Common myeloid progenitor, CD34-positive (primary cell): ENCODE results near the gene C1QTNF2.
"Not testable (repeated sequence)": the region's sequence is repeated elsewhere in the genome, so short reads cannot be mapped to it uniquely, and the experiment has no call there.

Experiments
- CTCF ChIA-PET: fragments of 350-600 bp; sonication (Branson Sonifier 250); formaldehyde crosslinking; loops from one replicate; lab custom pipeline; 2021; ENCODE audit warnings: antibody characterized with exemption; lab: Charles Lee
- POLR2A ChIA-PET: fragments of 350-600 bp; sonication (Branson Sonifier 250); formaldehyde crosslinking; loops from one replicate; lab custom pipeline; 2021; ENCODE audit warnings: antibody characterized with exemption; lab: Charles Lee
- DNase-seq, 3 donors: peaks; one replicate each; pipeline versions ENCODE4 v3.0.0 to v3.0.0-alpha.2; 2013
- H3K27ac ChIP-seq, 2 experiments: 1 replicate in 1 of 2; 2 replicates in 1 of 2; pipeline ENCODE4 v1.7.0; 2013; ENCODE audit warnings: inconsistent platforms in 2 of 2, low read length in 2 of 2, mild to moderate bottlenecking in 2 of 2, low read depth in 1 of 2, moderate library complexity in 1 of 2; ENCODE audit not compliant: severe bottlenecking in 2 of 2, insufficient read depth in 1 of 2, poor library complexity in 1 of 2
- H3K27me3 ChIP-seq, 5 experiments: replicated peaks in 2 of 5; 1 replicate in 3 of 5; 2 replicates in 2 of 5; pipeline versions ENCODE4 v1.6.1 to v1.7.0; 2013; ENCODE audit warnings: low read length in 4 of 5, mild to moderate bottlenecking in 2 of 5, moderate library complexity in 2 of 5, inconsistent platforms in 1 of 5; ENCODE audit not compliant: insufficient read depth in 5 of 5, control insufficient read depth in 4 of 5
- H3K36me3 ChIP-seq, 4 experiments: 1 replicate in 2 of 4; 2 replicates in 2 of 4; pipeline versions ENCODE4 v1.6.1 to v1.7.0; 2013; ENCODE audit warnings: low read length in 3 of 4, control low read depth in 1 of 4, mild to moderate bottlenecking in 1 of 4; ENCODE audit not compliant: control insufficient read depth in 4 of 4, insufficient read depth in 4 of 4
- H3K4me1 ChIP-seq, 4 experiments: 1 replicate in 3 of 4; 2 replicates in 1 of 4; pipeline versions ENCODE4 v1.6.1 to v1.7.1; 2013; ENCODE audit warnings: low read length in 3 of 4, mild to moderate bottlenecking in 3 of 4, control low read depth in 1 of 4, inconsistent platforms in 1 of 4, moderate library complexity in 1 of 4; ENCODE audit not compliant: control insufficient read depth in 4 of 4, insufficient read depth in 4 of 4; ENCODE audit errors: control extremely low read depth in 1 of 4
- H3K4me3 ChIP-seq, 7 experiments: 1 replicate in 4 of 7; 2 replicates in 3 of 7; pipeline versions ENCODE4 v1.5.1 to v1.7.0; 2013; ENCODE audit warnings: mild to moderate bottlenecking in 7 of 7, low read length in 6 of 7, moderate library complexity in 6 of 7, inconsistent platforms in 2 of 7, low read depth in 2 of 7, control low read depth in 1 of 7; ENCODE audit not compliant: insufficient read depth in 4 of 7, control insufficient read depth in 1 of 7; ENCODE audit errors: extremely low read depth in 1 of 7
- H3K9me3 ChIP-seq, 5 experiments: 1 replicate in 4 of 5; 2 replicates in 1 of 5; pipeline versions ENCODE4 v1.6.1 to v1.7.1; 2013; ENCODE audit warnings: low read length in 4 of 5, mild to moderate bottlenecking in 2 of 5, inconsistent platforms in 1 of 5, low read depth in 1 of 5, moderate library complexity in 1 of 5; ENCODE audit not compliant: control insufficient read depth in 4 of 5, insufficient read depth in 2 of 5; ENCODE audit errors: control extremely low read depth in 1 of 5
- WGBS: methylation state at CpG from one replicate; pipeline ENCODE4 v1.1.5; 2013; ENCODE audit not compliant: insufficient coverage; 5-methylcytosine and 5-hydroxymethylcytosine counted together

Gene C1QTNF2

GRCh38 chr5:160334716-160335115, 35.7 kb downstream of the C1QTNF2 start:
- CTCF ChIA-PET, result interaction anchor here (1.2 to 1.3 kb wide), 2 partner anchors 21 to 89 kb away, joined by 3 read pairs; no protein-coding TSS in a partner anchor
- H3K9me3 ChIP-seq, H3K4me3 ChIP-seq, H3K4me1 ChIP-seq, H3K27me3 ChIP-seq, H3K27ac ChIP-seq, H3K36me3 ChIP-seq, DNase-seq: not testable (repeated sequence)
- POLR2A ChIA-PET, result interaction anchor here (0.6 kb wide), 1 partner anchor 24 kb away, joined by 5 read pairs; no protein-coding TSS in a partner anchor
- WGBS, result 100% methylated on average over 1 of the region's 3 CpGs

- no peak overlapping the region for H3K27ac ChIP-seq
- no peaks in the 10 kb centered on the region for H3K27me3 ChIP-seq
- no peaks in the 10 kb centered on the region for H3K36me3 ChIP-seq
- POLR2A ChIA-PET, result no interaction called here
- DNase-seq, result peak in 1 of 3 donors; percentile 3
- 93% methylated on average over 3 of the region's 3 CpGs for WGBS
- H3K9me3 ChIP-seq, result no peaks in the 10 kb centered on the region
- H3K4me3 ChIP-seq, result no peak overlapping the region
- no peaks in the 10 kb centered on the region for H3K4me1 ChIP-seq
- CTCF ChIA-PET, result interaction anchor here (0.6 to 1.8 kb wide), 3 partner anchors 10 to 123 kb away, joined by 3 to 6 read pairs (median 3); no protein-coding TSS in a partner anchor
Observed at GRCh38 chr5:160333721-160334120, 36.7 kb downstream of the C1QTNF2 start.

GRCh38 chr5:160330212-160330611, 40.2 kb downstream of the C1QTNF2 start:
- H3K36me3 ChIP-seq, result no peaks in the 10 kb centered on the region
- H3K9me3 ChIP-seq, result no peaks in the 10 kb centered on the region
- no peak overlapping the region for H3K4me3 ChIP-seq
- ChIA-PET CTCF (interaction anchor here (1.0 to 1.1 kb wide), 2 partner anchors 12 to 131 kb away, joined by 3 read pairs; no protein-coding TSS in a partner anchor), POLR2A (no interaction called here)
- H3K27me3 ChIP-seq, result no peaks in the 10 kb centered on the region
- no peak overlapping the region for H3K27ac ChIP-seq
- 77% methylated on average over 4 of the region's 4 CpGs for WGBS
- H3K4me1 ChIP-seq, result no peaks in the 10 kb centered on the region
- DNase-seq, result no peak

- 100% methylated on average over 5 of the region's 6 CpGs for WGBS
- Histone ChIP-seq H3K9me3 (no peaks in the 10 kb centered on the region), H3K27me3 (no peaks in the 10 kb centered on the region), H3K27ac (no peak overlapping the region), H3K4me3 (no peak overlapping the region), H3K36me3 (no peaks in the 10 kb centered on the region), H3K4me1 (peaks cover 0 to 4% (median 0%) of the 10 kb centered on the region in 4 experiments)
- no peak for DNase-seq
- CTCF ChIA-PET, result interaction anchor here (1.1 to 1.8 kb wide), 3 partner anchors 15 to 129 kb away, joined by 3 to 4 read pairs (median 3); no protein-coding TSS in a partner anchor
- POLR2A ChIA-PET, result no interaction called here
Observed at GRCh38 chr5:160327818-160328217, 42.6 kb downstream of the C1QTNF2 start.

DNA sequence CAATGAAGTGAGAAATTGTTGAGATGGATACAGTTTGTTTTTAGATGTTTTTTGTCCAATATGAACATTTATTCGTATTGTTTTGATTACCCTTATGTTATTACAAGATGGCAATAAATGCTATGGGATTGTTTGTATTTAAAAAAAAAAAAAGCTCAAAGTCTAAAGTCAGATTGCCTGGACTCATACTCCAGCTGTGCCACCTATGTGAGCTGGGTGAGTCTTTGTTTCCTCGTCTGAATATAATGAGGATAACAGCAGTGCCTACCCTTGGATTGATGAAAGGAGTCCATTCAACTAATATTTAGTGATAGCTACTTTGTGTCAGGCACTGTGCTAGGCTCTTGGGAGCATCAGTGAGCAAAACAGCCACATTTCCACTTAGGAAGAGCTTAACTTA, 43.4 kb downstream of the C1QTNF2 start:
- H3K27ac ChIP-seq, result no peak overlapping the region
- no peak overlapping the region for H3K4me3 ChIP-seq
- no peaks in the 10 kb centered on the region for H3K27me3 ChIP-seq
- ChIA-PET POLR2A (no interaction called here), CTCF (interaction anchor here (0.6 to 1.8 kb wide), 4 partner anchors 15 to 128 kb away, joined by 3 to 4 read pairs (median 3); no protein-coding TSS in a partner anchor)
- 100% methylated on average over 1 of the region's 2 CpGs for WGBS
- DNase-seq, result no peak
- peaks cover 0 to 4% (median 0%) of the 10 kb centered on the region in 4 experiments for H3K4me1 ChIP-seq
- no peaks in the 10 kb centered on the region for H3K36me3 ChIP-seq
- no peaks in the 10 kb centered on the region for H3K9me3 ChIP-seq

- Histone ChIP-seq H3K36me3 (no peaks in the 10 kb centered on the region), H3K4me1 (peaks cover 0 to 4% (median 0%) of the 10 kb centered on the region in 4 experiments), H3K4me3 (no peak overlapping the region), H3K27ac (no peak overlapping the region), H3K27me3 (no peaks in the 10 kb centered on the region), H3K9me3 (no peaks in the 10 kb centered on the region)
- no peak for DNase-seq
- POLR2A ChIA-PET, result interaction anchor here (0.7 kb wide), 1 partner anchor 56 kb away, joined by 3 read pairs; no protein-coding TSS in a partner anchor
- whole genome bisulfite sequencing, result 100% methylated on average over 2 of the region's 2 CpGs
- CTCF ChIA-PET, result interaction anchor here (0.6 to 1.2 kb wide), 3 partner anchors 18 to 64 kb away, joined by 3 to 5 read pairs (median 4); no protein-coding TSS in a partner anchor
Observed at GRCh38 chr5:160325716-160326115, 44.7 kb downstream of the C1QTNF2 start.

- H3K27me3 ChIP-seq, result no peaks in the 10 kb centered on the region
- no peaks in the 10 kb centered on the region for H3K36me3 ChIP-seq
- H3K4me3 ChIP-seq, result no peak overlapping the region
- no peak overlapping the region for H3K27ac ChIP-seq
- H3K9me3 ChIP-seq, result no peaks in the 10 kb centered on the region
- WGBS, result 50% methylated on average over 2 of the region's 2 CpGs
- DNase-seq, result peak in 2 of 3 donors; percentile 69 to 72
- ChIA-PET POLR2A (interaction anchor here (0.7 kb wide), 1 partner anchor 56 kb away, joined by 3 read pairs; no protein-coding TSS in a partner anchor), CTCF (interaction anchor here (1.2 kb wide), 2 partner anchors 19 to 21 kb away, joined by 4 to 5 read pairs; no protein-coding TSS in a partner anchor)
- H3K4me1 ChIP-seq, result peaks cover 0 to 4% (median 0%) of the 10 kb centered on the region in 4 experiments
Observed at GRCh38 chr5:160324886-160325285, 45.5 kb downstream of the C1QTNF2 start.
